ENCODE results near the gene RSPO4. TPM values are rescaled to one million over a fixed set of nuclear protein-coding genes. Genes with fewer than 3 reads are reported as not detected.

Gene RSPO4
- total RNA-seq, 6 experiments from 2014 or later = 0.07 to 0.51 TPM; not detected in 4

DNA sequence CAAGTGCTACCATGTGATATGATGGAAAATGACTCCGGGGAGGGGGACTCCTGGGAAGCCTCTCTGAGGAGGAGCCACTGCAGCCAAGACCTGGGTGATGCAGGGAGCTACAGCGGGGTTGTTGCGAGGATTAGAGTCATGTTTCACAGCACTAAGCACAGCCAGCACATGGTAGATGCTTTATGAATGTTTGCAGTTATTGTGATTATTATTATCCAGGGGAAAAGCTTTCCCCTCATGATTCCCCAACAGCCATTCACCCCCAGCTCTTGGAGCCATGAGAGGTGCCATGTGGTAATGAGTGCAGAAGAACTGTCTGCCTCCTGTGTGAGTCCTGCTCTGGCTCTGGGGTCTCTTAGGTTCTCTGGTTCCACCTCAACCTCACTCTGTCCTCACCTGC lies 39.9 kb downstream of the RSPO4 start:
- ATAC-seq = no peak
- 72% methylated on average over 3 of the region's 3 CpGs for WGBS (ENCODE audit: insufficient coverage, low coverage, low lambda C conversion rate, missing lambda C conversion rate)
- Histone ChIP-seq H3K4me1 (no peaks in the 10 kb centered on the region), H3K36me3 (no peaks in the 10 kb centered on the region), H3K9me3 (no peaks in the 10 kb centered on the region), H3K27me3 (no peaks in the 10 kb centered on the region), H3K4me3 (no peak overlapping the region), H3K27ac (no peak overlapping the region)
- no peak for DNase-seq
- intact Hi-C loops (cut with DNase I) = loop anchor here (10.0 kb wide), 1 partner anchor 243 kb away; the partner anchor contains the start of gene C20orf202 (in 2 of the 2)
- TF ChIP-seq, protein P1, sequence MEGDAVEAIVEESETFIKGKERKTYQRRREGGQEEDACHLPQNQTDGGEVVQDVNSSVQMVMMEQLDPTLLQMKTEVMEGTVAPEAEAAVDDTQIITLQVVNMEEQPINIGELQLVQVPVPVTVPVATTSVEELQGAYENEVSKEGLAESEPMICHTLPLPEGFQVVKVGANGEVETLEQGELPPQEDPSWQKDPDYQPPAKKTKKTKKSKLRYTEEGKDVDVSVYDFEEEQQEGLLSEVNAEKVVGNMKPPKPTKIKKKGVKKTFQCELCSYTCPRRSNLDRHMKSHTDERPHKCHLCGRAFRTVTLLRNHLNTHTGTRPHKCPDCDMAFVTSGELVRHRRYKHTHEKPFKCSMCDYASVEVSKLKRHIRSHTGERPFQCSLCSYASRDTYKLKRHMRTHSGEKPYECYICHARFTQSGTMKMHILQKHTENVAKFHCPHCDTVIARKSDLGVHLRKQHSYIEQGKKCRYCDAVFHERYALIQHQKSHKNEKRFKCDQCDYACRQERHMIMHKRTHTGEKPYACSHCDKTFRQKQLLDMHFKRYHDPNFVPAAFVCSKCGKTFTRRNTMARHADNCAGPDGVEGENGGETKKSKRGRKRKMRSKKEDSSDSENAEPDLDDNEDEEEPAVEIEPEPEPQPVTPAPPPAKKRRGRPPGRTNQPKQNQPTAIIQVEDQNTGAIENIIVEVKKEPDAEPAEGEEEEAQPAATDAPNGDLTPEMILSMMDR (IDR thresholded peaks at IDR 0.05) = no peak
- no peak for TF ChIP-seq POLR2A (IDR thresholded peaks at IDR 0.05)

DNA sequence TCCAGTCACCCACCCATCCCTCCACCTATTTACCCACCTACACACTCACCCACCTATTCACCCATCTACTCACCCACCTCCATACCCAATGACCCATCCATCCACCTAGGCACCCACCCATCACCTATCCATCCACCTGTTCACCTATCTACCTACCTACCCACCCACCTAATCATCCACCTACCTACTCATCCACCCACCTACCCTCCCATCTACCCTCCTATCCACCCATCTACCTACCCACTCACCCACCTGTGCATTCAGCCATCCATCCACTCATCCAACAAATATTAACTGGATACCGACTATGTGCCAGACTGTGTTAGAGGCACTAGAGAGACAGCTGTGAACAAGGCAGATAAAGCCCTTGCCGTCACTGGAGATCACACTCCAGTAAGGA lies 40.3 kb downstream of the RSPO4 start:
- H3K4me3 ChIP-seq = no peak overlapping the region
- H3K9me3 ChIP-seq = no peaks in the 10 kb centered on the region
- 30% methylated on average over 2 of the region's 2 CpGs for WGBS (ENCODE audit: insufficient coverage, low coverage, low lambda C conversion rate, missing lambda C conversion rate)
- intact Hi-C loops (cut with DNase I) = loop anchor here (10.0 kb wide), 1 partner anchor 243 kb away; the partner anchor contains the start of gene C20orf202 (in 2 of the 2)
- no peak overlapping the region for H3K27ac ChIP-seq
- H3K27me3 ChIP-seq = no peaks in the 10 kb centered on the region
- DNase-seq (no peak), ATAC-seq (no peak)
- no peaks in the 10 kb centered on the region for H3K36me3 ChIP-seq
- no peaks in the 10 kb centered on the region for H3K4me1 ChIP-seq
- no peak for TF ChIP-seq POLR2A (IDR thresholded peaks at IDR 0.05)
- TF ChIP-seq, protein P1 (IDR thresholded peaks at IDR 0.05) = no peak

DNA sequence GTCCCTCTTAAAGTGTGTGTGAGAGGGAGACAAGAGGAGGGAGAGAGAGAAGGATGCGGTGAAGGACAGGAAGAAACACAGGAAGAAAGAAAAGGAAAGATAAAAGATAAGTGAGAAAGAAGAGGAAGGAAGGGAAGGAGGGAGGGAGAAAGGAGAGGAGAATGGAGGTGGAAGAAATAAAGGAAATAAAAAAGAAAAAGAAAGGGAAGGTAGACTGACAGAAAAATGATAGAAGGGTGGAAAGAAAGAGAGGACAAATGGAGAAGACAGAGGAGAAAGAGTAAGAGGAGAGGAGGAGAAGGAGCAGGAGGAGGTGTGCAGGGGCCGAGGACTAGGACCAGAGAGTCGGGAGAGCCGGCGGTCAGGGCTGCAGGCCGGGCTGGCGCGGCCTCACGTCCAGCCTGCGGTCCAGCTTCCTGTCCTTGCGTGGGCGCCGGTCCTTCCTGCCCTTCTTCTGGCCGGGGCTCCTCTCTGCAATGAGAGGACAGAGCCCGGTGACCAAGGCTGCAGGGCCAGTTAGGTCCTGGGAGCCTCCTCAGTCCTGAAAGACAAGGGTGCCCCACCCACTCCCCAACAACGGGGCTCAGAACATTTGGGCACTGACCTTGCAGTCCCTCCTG lies 42.0 kb downstream of the RSPO4 start:
- no peak overlapping the region for H3K4me3 ChIP-seq
- 40% methylated on average over 1 of the region's 16 CpGs for WGBS (ENCODE audit: insufficient coverage, low coverage, low lambda C conversion rate, missing lambda C conversion rate)
- no peak for ATAC-seq
- no peak for DNase-seq
- intact Hi-C loops (cut with DNase I) = loop anchor here (5.0 to 10.0 kb wide), 3 partner anchors 143 to 245 kb away; partner anchors contain the start of gene C20orf202 (in 2 of the 2)
- H3K4me1 ChIP-seq = no peaks in the 10 kb centered on the region
- no peak overlapping the region for H3K27ac ChIP-seq
- peaks cover 0 to 6% of the 10 kb centered on the region in 2 donors for H3K27me3 ChIP-seq
- no peaks in the 10 kb centered on the region for H3K36me3 ChIP-seq
- no peak for TF ChIP-seq POLR2A (IDR thresholded peaks at IDR 0.05)
- TF ChIP-seq, protein P1 (IDR thresholded peaks at IDR 0.05) = no peak
- H3K9me3 ChIP-seq = no peaks in the 10 kb centered on the region

DNA sequence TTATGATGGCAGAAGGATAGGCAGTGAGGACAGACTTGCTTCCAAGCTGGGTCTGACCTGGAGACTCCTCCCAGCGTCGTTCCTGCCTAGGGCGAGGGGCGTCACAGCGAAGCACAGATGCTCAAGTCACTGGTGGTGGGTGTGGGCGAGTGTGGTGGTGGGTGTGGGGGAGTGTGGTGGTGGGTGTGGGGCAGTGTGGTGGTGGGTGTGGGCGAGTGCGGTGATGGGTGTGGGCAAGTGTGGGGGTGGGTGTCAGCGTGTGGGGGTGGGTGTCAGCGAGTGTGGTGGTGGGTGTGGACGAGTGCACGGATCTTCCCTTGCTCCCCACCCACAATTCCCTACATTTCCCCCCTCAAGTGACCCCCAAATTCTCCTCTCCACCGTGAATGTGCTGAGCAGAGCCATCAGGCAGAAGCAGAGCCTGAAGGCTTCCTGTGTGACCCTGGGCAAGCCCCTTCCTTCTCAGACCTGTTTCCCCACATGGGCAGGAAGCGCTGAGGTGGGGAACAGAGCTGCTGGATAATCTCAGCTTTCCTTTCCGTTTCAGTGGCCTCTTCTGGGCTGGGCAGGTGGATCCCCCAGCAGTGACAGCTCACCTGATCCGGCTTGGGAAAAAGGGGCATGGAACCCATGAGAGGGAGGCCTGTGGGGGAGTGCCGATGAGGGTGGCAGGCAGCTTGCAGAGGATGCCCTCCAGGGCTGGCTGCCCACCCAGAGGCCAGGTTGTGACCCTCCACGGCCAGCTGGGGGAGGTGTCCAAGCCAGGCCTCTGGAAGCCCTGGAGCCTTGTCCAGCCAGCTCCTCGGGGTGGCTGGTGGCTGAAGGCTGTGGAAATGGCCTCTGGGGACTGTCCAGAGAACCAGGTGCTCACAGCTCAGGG lies 42.9 kb downstream of the RSPO4 start:
- no peaks in the 10 kb centered on the region for H3K9me3 ChIP-seq
- ATAC-seq = no peak
- intact Hi-C loops (cut with DNase I) = loop anchor here (5.0 kb wide), 2 partner anchors 142 to 147 kb away; no protein-coding TSS in a partner anchor

More for the DNA sequence above, 42.9 kb downstream of the RSPO4 start:
- Histone ChIP-seq H3K4me3 (no peak overlapping the region), H3K27me3 (peaks cover 0 to 6% of the 10 kb centered on the region in 2 donors), H3K36me3 (no peaks in the 10 kb centered on the region), H3K27ac (no peak overlapping the region), H3K4me1 (no peaks in the 10 kb centered on the region)
- TF ChIP-seq, protein P1 (IDR thresholded peaks at IDR 0.05) = no peak
- DNase-seq = no peak
- 40% methylated on average over 12 of the region's 19 CpGs for WGBS (ENCODE audit: insufficient coverage, low coverage, low lambda C conversion rate, missing lambda C conversion rate)

Data from right lobe of liver (tissue), 6 donors.